NCI-H2029 treated with DMSO at 0.1 percent for 48 hours (cell line): ENCODE measurements around the gene MPV17.
"Not testable (repeated sequence)": the region's sequence is repeated elsewhere in the genome, so short reads cannot be mapped to it uniquely, and the experiment has no call there.

Experiments used
- DNase-seq: peaks from one replicate; lab custom pipeline; 2025; lab: John Stamatoyannopoulos, UW

The MPV17 gene

GRCh38 chr2:27298391-27299080, 24.4 kb downstream of the MPV17 start:
- peak; percentile 29 for DNase-seq

GRCh38 chr2:27297195-27297594, 25.7 kb downstream of the MPV17 start:
- no peak for DNase-seq

GRCh38 chr2:27296481-27296880, 26.4 kb downstream of the MPV17 start:
- no peak for DNase-seq

GRCh38 chr2:27294928-27295327, 28.0 kb downstream of the MPV17 start:
- DNase-seq, result no peak

GRCh38 chr2:27291865-27292264, 31.0 kb downstream of the MPV17 start:
- DNase-seq, result no peak

GRCh38 chr2:27290549-27290948, 32.3 kb downstream of the MPV17 start:
- DNase-seq, result no peak

GRCh38 chr2:27288610-27289009, 34.3 kb downstream of the MPV17 start:
- DNase-seq, result no peak

- DNase-seq, result no peak
Observed at GRCh38 chr2:27285481-27285880, 37.4 kb downstream of the MPV17 start.

- DNase-seq, result no peak
Observed at GRCh38 chr2:27284996-27285395, 37.9 kb downstream of the MPV17 start.

GRCh38 chr2:27282892-27283291, 40.0 kb downstream of the MPV17 start:
- no peak for DNase-seq

- DNase-seq, result no peak
Observed at GRCh38 chr2:27281855-27282559, 40.9 kb downstream of the MPV17 start, which contains the start of gene TRIM54. TRIM54 (plus strand) TSS chr2:27282429; CDS start chr2:27282732, 303 bp downstream.

GRCh38 chr2:27281442-27281841, 41.5 kb downstream of the MPV17 start:
- no peak for DNase-seq

- no peak for DNase-seq
Observed at GRCh38 chr2:27280826-27281225, 42.1 kb downstream of the MPV17 start.

- no peak for DNase-seq
Observed at GRCh38 chr2:27278010-27278409, 44.9 kb downstream of the MPV17 start.

GRCh38 chr2:27275211-27276150, 47.4 kb downstream of the MPV17 start, which contains the start of gene DNAJC5G:
DNAJC5G (plus strand) TSS chr2:27275433; CDS start chr2:27276729, 1,296 bp downstream.
- DNase-seq, result no peak

- DNase-seq, result not testable (repeated sequence)
Observed at GRCh38 chr2:27272537-27273522, 50.1 kb downstream of the MPV17 start.

- no peak for DNase-seq
Observed at GRCh38 chr2:27271631-27272340, 51.1 kb downstream of the MPV17 start.

- no peak for DNase-seq
Observed at GRCh38 chr2:27270670-27271069, 52.2 kb downstream of the MPV17 start.

GRCh38 chr2:27270131-27270530, 52.8 kb downstream of the MPV17 start:
- no peak for DNase-seq

- DNase-seq, result not testable (repeated sequence)
Observed at GRCh38 chr2:27268296-27268695, 54.6 kb downstream of the MPV17 start.

- no peak for DNase-seq
Observed at GRCh38 chr2:27265536-27265870, 57.4 kb downstream of the MPV17 start.
